NCI-H187 (cell line): ENCODE measurements around the gene BARX1.
"Not testable (repeated sequence)": the region's sequence is repeated elsewhere in the genome, so short reads cannot be mapped to it uniquely, and the experiment has no call there.

Experiments used
- DNase-seq, 2 experiments: peaks; one replicate each; lab custom pipeline; 2025; lab: John Stamatoyannopoulos, UW

BARX1 gene

GRCh38 chr9:93965830-93966577 is 10.8 kb upstream of the BARX1 start:
- no peak for DNase-seq

GRCh38 chr9:93964685-93965084 is 9.5 kb upstream of the BARX1 start:
- no peak for DNase-seq

- DNase-seq: no peak
Observed at GRCh38 chr9:93963969-93964368, 8.8 kb upstream of the BARX1 start.

GRCh38 chr9:93963489-93963888 is 8.3 kb upstream of the BARX1 start:
- not testable (repeated sequence) for DNase-seq

GRCh38 chr9:93962561-93963440 is 7.6 kb upstream of the BARX1 start:
- peak; percentile 48 for DNase-seq

GRCh38 chr9:93962017-93962416 is 6.9 kb upstream of the BARX1 start:
- DNase-seq: no peak

- DNase-seq: no peak
Observed at GRCh38 chr9:93960971-93961841, 6.1 kb upstream of the BARX1 start.

- DNase-seq: no peak
Observed at GRCh38 chr9:93960221-93960970, 5.2 kb upstream of the BARX1 start.

- DNase-seq: no peak
Observed at GRCh38 chr9:93959739-93960154, 4.6 kb upstream of the BARX1 start.

- no peak for DNase-seq
Observed at GRCh38 chr9:93958819-93959682, 3.9 kb upstream of the BARX1 start.

- DNase-seq: no peak
Observed at GRCh38 chr9:93958121-93958818, 3.1 kb upstream of the BARX1 start.

GRCh38 chr9:93955981-93956784 is 1.0 kb upstream of the BARX1 start:
- DNase-seq: no peak

GRCh38 chr9:93954434-93955061 is 607 bp downstream of the BARX1 start:
- DNase-seq: no peak

- DNase-seq: no peak
Observed at GRCh38 chr9:93953496-93954433, 1.4 kb downstream of the BARX1 start.

- no peak for DNase-seq
Observed at GRCh38 chr9:93952784-93953495, 2.2 kb downstream of the BARX1 start.

- no peak for DNase-seq
Observed at GRCh38 chr9:93952119-93952783, 2.9 kb downstream of the BARX1 start.
